Activated naive CD4-positive, alpha-beta T cell treated with anti-CD3 and anti-CD28 coated beads for 36 hours (primary cell): ENCODE measurements around the gene CMIP. TPM values are rescaled to one million over a fixed set of nuclear protein-coding genes. Genes with fewer than 3 reads are reported as not detected.
A peak's percentile ranks its signal among the peaks of the same experiment; 100 is the strongest.
"Not testable (repeated sequence)": the region's sequence is repeated elsewhere in the genome, so short reads cannot be mapped to it uniquely, and the experiment has no call there.

Experiments
- CTCF ChIA-PET: fragments of 350-600 bp; sonication (Branson Sonifier 250); formaldehyde crosslinking; loops from one replicate; lab custom pipeline; 2021; ENCODE audit warnings: antibody characterized with exemption; lab: Charles Lee
- DNase-seq: peaks from one replicate; pipeline ENCODE4 v3.0.0-alpha.2; 2020
- H3K27ac Mint-ChIP-seq: one replicate; pipeline ENCODE4 v1.8.0; 2021; ENCODE audit warnings: mild to moderate bottlenecking, mixed read lengths
- H3K27me3 Mint-ChIP-seq: one replicate; pipeline ENCODE4 v1.8.0; 2021; ENCODE audit warnings: low read depth, mixed read lengths
- H3K36me3 Mint-ChIP-seq: one replicate; pipeline ENCODE4 v1.8.0; 2021; ENCODE audit warnings: low read depth, mixed read lengths
- H3K4me1 Mint-ChIP-seq: one replicate; pipeline ENCODE4 v1.8.0; 2021; ENCODE audit warnings: low read depth, mixed read lengths
- H3K4me3 Mint-ChIP-seq: one replicate; pipeline ENCODE4 v1.8.0; 2021; ENCODE audit warnings: mild to moderate bottlenecking, moderate library complexity, mixed read lengths
- H3K9me3 Mint-ChIP-seq: one replicate; pipeline ENCODE4 v1.8.0; 2021; ENCODE audit warnings: mixed read lengths
- intact Hi-C: fragments of 100-400 bp; cut with micrococcal nuclease; formaldehyde crosslinking; loops from one replicate; pipeline ENCODE4 v1.15.1; 2023
- total RNA-seq, 2 experiments: library from RNA; stranded (reverse); gene quantifications; one replicate each; pipeline ENCODE4 v1.2.3, GENCODE V29; 2021

Gene CMIP
- total RNA-seq, 2 experiments from 2014 or later: 28.6 to 28.8 TPM

DNA sequence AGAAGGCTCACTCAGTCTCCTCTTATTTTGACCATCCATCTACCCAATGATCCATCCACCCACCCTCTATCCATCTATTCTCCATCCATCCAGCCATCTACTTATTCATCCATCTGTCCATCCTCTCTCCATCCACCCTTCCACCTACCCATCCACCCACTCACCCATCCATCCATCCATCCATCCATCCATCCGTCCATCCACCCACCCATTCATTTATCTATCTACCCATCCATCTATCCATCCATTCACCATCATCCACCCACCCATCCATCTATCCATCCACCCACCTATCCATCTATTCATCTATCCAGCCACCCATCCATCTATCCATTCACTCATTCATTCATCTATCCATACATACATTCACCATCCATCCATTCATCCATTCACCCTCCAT is 288.7 kb downstream of the CMIP start:
- H3K27me3 Mint-ChIP-seq: no peaks in the 10 kb centered on the region
- intact Hi-C loops: loop anchor here (10.0 kb wide), 2 partner anchors 928 to 1208 kb away; partner anchors contain the start of gene CDYL2
- CTCF ChIA-PET: interaction anchor here (0.9 to 1.8 kb wide), 4 partner anchors 110 to 368 kb away, joined by 3 to 4 read pairs (median 4); no protein-coding TSS in a partner anchor
- H3K4me3 Mint-ChIP-seq: no peak overlapping the region
- no peaks in the 10 kb centered on the region for H3K36me3 Mint-ChIP-seq
- H3K4me1 Mint-ChIP-seq: peaks cover 23% of the 10 kb centered on the region
- H3K27ac Mint-ChIP-seq: no peak overlapping the region
- DNase-seq: no peak
- H3K9me3 Mint-ChIP-seq: no peaks in the 10 kb centered on the region

DNA sequence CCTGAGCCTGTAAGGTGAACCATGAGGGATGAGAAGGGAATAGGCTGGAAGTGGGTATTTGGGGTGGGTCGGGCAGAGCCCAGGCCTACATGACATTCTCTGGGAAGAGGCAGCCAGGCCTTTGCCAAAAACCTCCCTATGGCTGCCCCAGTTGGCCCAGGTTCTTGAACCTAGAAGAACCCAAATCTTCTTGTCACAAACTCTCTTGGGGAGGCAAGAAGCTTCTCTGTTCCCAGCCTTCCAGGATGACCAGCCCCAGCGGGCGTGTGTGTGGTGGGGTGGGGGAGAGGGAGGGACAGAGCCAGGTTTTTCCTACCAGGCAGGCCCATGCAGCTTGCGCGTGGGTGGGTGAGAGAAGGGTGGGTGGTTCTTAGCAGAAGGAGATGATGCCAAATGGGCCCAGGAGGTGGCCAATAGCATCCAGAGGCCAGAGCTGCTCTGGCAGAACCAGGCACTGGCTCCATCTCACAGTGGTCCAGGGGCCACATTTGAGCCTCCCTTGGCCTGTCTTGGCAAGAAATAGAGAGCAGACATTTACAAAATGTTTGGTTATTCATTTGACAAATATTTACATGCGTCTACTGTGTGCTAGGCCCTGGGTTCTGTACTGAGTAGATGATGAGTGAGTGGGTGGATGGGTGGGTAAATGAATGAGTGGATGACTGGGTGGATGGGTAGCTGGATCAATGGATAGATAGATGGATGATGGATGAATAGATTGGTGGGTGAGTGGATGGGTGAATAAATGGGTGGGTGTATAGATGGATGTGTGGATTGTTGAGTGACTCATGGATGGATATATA is 290.2 kb downstream of the CMIP start:
- intact Hi-C loops: loop anchor here (5.0 to 10.0 kb wide), 3 partner anchors 658 to 1210 kb away; partner anchors contain the start of genes C16orf46 and CDYL2
- Mint-ChIP-seq H3K36me3 (no peaks in the 10 kb centered on the region), H3K27me3 (no peaks in the 10 kb centered on the region), H3K4me1 (peaks cover 19% of the 10 kb centered on the region), H3K27ac (no peak overlapping the region), H3K9me3 (no peaks in the 10 kb centered on the region), H3K4me3 (no peak overlapping the region)
- CTCF ChIA-PET: interaction anchor here (1.1 to 2.9 kb wide), 3 partner anchors 10 to 75 kb away, joined by 4 to 8 read pairs (median 5); no protein-coding TSS in a partner anchor
- DNase-seq: no peak

DNA sequence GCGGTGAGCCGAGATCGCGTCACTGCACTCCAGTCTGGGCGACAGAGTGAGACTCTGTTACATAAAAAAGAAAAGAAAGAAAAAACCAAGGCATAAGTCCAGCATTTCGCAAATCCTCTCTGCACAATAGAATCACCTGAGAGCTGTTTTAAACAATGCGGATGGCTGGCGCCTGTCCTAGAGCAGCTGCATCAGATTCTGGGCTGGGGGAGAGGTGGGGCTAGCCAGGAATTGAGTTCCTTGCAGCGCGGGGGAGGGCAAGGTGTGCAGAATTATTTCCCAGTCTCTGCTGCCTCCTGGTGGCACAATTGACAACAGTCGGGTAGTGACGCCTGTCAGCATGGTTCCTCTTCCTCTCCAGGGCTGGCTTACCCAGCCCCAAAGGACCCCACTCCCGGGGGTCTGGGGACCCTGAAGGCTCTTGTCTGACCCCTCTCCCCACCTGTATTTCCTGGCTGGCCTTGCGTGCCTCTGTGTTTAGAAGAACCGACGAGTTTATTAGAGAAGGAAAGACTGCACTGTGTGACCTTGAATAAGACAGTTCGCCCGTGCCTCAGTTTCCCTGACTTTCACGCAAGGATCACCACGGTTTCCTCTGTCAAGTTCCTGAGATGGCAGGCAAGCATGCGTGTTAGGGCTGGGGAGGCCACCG is 293.4 kb downstream of the CMIP start:
- no peaks in the 10 kb centered on the region for H3K36me3 Mint-ChIP-seq
- H3K27me3 Mint-ChIP-seq: no peaks in the 10 kb centered on the region
- H3K4me3 Mint-ChIP-seq: peak overlapping the region; percentile 61
- peak overlapping the region; percentile 77 for H3K27ac Mint-ChIP-seq
- H3K9me3 Mint-ChIP-seq: no peaks in the 10 kb centered on the region
- intact Hi-C loops: loop anchor here (1.0 to 10.0 kb wide), 12 partner anchors 15 to 1213 kb away; partner anchors contain the start of genes ATMIN, C16orf46, CDYL2 and CENPN
- CTCF ChIA-PET: interaction anchor here (0.7 to 2.9 kb wide), 20 partner anchors 8 to 701 kb away, joined by 3 to 11 read pairs (median 4); no protein-coding TSS in a partner anchor
- H3K4me1 Mint-ChIP-seq: peaks cover 12% of the 10 kb centered on the region
- DNase-seq: peak; percentile 97

DNA sequence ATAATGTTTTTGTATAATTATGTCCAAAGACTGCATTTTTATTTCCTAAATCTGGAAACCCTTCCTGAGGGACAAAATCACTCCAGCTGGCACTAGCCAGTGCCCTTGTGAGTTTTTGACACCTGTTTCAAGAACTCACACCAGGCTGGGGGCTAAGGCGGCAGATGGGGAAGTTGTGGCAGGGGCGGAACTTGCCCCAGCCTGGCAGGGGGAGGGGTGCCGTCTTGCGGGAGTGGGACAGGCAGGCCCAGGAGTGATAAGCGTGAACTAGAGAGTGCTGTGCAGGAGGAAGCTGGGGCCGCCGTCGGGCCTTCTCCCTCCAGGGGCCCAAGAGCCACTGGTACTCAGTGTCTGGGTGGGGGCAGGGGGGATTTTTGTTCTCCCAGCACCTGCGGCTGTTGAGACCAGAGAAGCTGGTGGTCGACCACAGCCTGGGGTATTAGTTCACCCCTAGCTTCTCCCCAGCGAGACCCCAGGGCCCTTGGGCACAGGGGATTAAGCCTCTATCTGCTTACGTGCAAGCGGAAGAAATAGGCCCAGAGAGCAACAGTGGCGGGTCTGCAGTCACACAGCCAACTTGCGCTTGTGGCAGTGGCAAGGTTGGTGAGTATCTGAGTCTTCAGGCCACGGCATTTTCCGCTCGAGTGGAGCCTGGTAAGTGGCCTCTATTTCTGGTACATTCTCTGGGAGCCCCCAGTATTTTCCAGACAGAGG is 294.3 kb downstream of the CMIP start:
- peaks cover 12% of the 10 kb centered on the region for H3K4me1 Mint-ChIP-seq
- H3K27me3 Mint-ChIP-seq: no peaks in the 10 kb centered on the region
- CTCF ChIA-PET: interaction anchor here (0.7 to 2.2 kb wide), 6 partner anchors 9 to 134 kb away, joined by 3 to 11 read pairs (median 5); no protein-coding TSS in a partner anchor
- no peak for DNase-seq
- intact Hi-C loops: loop anchor here (1.0 to 10.0 kb wide), 12 partner anchors 16 to 1214 kb away; partner anchors contain the start of genes ATMIN, C16orf46, CDYL2 and CENPN
- H3K27ac Mint-ChIP-seq: no peak overlapping the region
- H3K4me3 Mint-ChIP-seq: no peak overlapping the region
- H3K36me3 Mint-ChIP-seq: no peaks in the 10 kb centered on the region
- H3K9me3 Mint-ChIP-seq: no peaks in the 10 kb centered on the region

DNA sequence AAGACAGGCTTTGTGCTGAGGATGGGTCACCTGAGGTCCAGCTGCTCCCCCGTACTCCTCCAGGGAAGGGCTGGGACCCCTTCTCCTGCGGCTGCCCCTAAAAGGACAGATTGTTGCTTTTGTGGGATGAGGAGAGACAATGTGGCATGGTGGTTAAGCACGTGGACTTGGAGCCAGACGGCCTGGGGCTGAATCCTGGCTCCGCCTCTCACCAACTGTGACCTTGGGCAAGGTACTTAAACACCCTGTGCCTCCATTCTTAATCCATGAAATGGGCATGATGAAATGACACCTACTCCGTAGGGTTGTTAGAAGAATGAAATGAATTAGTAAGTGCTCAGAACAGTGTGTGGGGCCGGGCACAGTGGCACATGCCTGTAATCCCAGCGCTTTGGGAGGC is 294.9 kb downstream of the CMIP start:
- intact Hi-C loops: loop anchor here (5.0 to 10.0 kb wide), 3 partner anchors 662 to 1215 kb away; partner anchors contain the start of genes C16orf46 and CDYL2
- Mint-ChIP-seq H3K4me3 (no peak overlapping the region), H3K27me3 (no peaks in the 10 kb centered on the region), H3K4me1 (peaks cover 12% of the 10 kb centered on the region), H3K36me3 (no peaks in the 10 kb centered on the region), H3K9me3 (no peaks in the 10 kb centered on the region), H3K27ac (no peak overlapping the region)
- DNase-seq: no peak
- CTCF ChIA-PET: interaction anchor here (1.2 to 2.2 kb wide), 4 partner anchors 10 to 134 kb away, joined by 4 to 11 read pairs (median 7); no protein-coding TSS in a partner anchor

DNA sequence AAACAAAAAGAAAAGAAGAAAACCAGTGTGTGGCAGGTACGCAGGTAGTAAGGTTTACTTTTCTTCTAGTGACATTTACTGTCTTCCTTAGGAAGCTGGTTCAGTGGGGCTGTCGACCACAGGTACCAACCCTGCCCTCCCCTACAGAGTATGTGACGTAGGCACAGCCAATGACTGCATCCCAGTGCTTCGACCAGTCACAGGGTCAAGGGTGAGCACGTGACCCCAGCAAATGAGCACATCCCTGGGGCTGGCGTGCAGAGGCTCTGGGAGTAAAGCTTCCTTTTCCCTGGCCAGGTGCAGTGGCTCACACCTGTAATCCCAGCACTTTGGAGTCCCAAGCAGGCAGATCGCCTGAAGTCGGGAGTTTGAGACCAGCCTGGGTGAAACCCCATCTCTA is 295.6 kb downstream of the CMIP start:
- Mint-ChIP-seq H3K27ac (no peak overlapping the region), H3K4me1 (peaks cover 12% of the 10 kb centered on the region), H3K9me3 (no peaks in the 10 kb centered on the region), H3K4me3 (no peak overlapping the region), H3K27me3 (no peaks in the 10 kb centered on the region), H3K36me3 (no peaks in the 10 kb centered on the region)
- intact Hi-C loops: no loop called here
- CTCF ChIA-PET: interaction anchor here (0.6 to 1.2 kb wide), 4 partner anchors 12 to 547 kb away, joined by 3 to 4 read pairs (median 3); no protein-coding TSS in a partner anchor
- DNase-seq: no peak

DNA sequence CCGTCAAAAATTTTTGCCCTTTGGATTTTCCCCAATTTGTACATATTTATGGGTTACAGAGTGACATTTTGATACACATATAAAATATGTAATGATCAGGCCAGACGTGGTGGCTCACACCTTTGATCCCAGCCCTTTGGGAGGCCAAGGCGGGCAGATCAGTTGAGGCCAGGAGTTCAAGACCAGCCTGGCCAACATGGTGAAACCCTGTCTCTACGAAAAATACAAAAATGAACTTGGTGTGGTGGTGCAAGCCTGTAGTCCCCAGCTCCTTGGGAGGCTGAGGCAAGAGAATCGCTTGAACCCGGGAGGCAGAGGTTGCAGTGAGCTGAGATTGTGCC is 296.8 kb downstream of the CMIP start:
- H3K27ac Mint-ChIP-seq, intact Hi-C loops, H3K27me3 Mint-ChIP-seq, DNase-seq, H3K9me3 Mint-ChIP-seq, H3K4me3 Mint-ChIP-seq, H3K36me3 Mint-ChIP-seq: not testable (repeated sequence)
- peaks cover 18% of the 10 kb centered on the region for H3K4me1 Mint-ChIP-seq
- CTCF ChIA-PET: interaction anchor here (1.4 kb wide), 1 partner anchor 12 kb away, joined by 3 read pairs; no protein-coding TSS in a partner anchor

DNA sequence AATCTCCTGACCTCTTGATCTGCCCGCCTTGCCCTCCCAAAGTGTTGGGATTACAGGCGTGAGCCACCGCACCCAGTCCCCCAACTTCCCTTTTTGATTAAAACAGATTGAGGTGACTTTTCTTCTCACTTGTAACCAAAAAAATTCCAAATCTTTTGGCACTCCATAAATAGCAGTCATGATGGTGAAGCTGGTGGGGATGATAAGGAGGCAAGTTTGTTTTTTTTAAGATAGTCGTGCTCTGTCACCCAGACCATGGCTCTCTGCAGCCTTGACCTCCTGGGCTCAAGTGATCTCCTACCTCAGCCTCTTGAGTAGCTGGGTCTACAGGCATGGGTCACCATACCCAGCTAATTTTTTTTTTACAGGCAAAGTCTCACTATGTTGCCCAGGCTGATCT is 299.8 kb downstream of the CMIP start:
- no peaks in the 10 kb centered on the region for H3K36me3 Mint-ChIP-seq
- peaks cover 17% of the 10 kb centered on the region for H3K4me1 Mint-ChIP-seq
- CTCF ChIA-PET: interaction anchor here (0.9 to 1.3 kb wide), 2 partner anchors 24 to 142 kb away, joined by 3 to 6 read pairs; no protein-coding TSS in a partner anchor
- no peak for DNase-seq
- H3K4me3 Mint-ChIP-seq: no peak overlapping the region
- intact Hi-C loops: no loop called here
- H3K9me3 Mint-ChIP-seq: no peaks in the 10 kb centered on the region
- no peak overlapping the region for H3K27ac Mint-ChIP-seq
- no peaks in the 10 kb centered on the region for H3K27me3 Mint-ChIP-seq

DNA sequence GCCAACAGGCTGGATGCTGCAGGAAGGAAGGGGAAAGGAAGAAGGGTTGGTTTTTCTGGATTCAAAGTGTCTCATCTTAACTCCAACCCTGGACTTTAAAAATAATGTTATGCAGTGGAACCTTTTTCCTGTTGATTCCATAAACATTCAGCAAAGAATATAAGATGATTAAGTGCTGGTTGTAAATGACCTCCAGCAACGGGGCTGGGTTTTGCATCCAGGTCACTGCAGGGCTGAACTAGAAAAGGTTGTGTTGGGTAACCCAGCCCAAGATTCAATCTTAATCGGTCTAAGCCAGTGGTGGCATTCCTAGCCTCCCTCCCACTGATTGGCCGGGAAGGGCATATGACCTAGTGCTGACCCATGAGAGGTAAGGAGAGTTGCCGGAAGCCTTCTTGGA is 300.3 kb downstream of the CMIP start:
- H3K9me3 Mint-ChIP-seq: no peaks in the 10 kb centered on the region
- CTCF ChIA-PET: interaction anchor here (0.9 to 1.3 kb wide), 2 partner anchors 15 to 24 kb away, joined by 3 to 6 read pairs; no protein-coding TSS in a partner anchor
- no peak for DNase-seq
- no peak overlapping the region for H3K27ac Mint-ChIP-seq
- H3K4me1 Mint-ChIP-seq: peaks cover 17% of the 10 kb centered on the region
- intact Hi-C loops: no loop called here
- H3K36me3 Mint-ChIP-seq: no peaks in the 10 kb centered on the region
- H3K4me3 Mint-ChIP-seq: no peak overlapping the region
- no peaks in the 10 kb centered on the region for H3K27me3 Mint-ChIP-seq

DNA sequence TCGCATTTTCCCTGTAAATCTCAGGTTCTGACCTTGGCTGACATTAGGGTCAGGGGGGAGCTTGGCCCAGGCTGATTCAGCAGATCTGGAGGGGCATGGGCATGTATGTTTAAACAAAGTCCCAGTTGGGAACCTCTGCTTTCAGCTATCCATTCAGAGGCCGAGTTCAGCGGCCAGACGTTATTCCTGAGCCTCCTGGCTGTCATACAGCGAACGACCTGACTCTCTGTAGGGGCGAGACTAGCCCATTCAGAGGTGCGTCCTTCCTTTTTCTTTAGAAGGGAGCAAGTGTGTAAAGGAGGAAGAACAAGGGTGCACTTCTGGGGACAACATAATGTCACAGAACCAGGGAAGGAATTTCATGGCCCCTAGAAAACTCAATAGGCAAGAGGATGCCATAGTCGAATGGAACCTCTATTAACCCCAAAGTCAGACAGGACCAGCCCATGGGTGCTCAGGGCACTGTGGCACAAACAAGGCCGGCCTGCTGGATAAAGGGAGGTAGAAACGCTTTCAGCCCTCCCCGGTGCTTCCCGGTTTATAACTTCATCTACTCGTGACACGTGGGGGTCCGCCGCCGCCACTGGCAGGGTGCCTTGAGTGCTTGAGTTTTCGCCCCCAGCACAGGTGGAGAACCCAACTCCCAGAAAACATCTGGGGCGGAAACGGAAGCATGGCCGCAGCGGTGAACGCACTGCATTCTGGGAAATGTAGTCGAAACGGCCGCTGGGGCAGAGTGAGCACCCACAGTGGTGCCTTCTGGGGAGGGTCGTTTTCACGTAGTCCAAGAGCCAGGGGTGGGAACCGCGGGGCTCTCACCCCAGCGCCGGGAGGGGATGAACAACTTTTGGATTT is 301.3 kb downstream of the CMIP start:
- intact Hi-C loops: loop anchor here (2.0 kb wide), 2 partner anchors 53 to 129 kb away; no protein-coding TSS in a partner anchor
- Mint-ChIP-seq H3K27me3 (no peaks in the 10 kb centered on the region), H3K36me3 (no peaks in the 10 kb centered on the region), H3K4me1 (peaks cover 14% of the 10 kb centered on the region), H3K9me3 (no peaks in the 10 kb centered on the region), H3K4me3 (peak overlapping the region; percentile 78), H3K27ac (peak overlapping the region; percentile 82)
- CTCF ChIA-PET: interaction anchor here (0.7 to 0.9 kb wide), 2 partner anchors 16 to 122 kb away, joined by 3 to 7 read pairs; no protein-coding TSS in a partner anchor
- peak; percentile 85 for DNase-seq

DNA sequence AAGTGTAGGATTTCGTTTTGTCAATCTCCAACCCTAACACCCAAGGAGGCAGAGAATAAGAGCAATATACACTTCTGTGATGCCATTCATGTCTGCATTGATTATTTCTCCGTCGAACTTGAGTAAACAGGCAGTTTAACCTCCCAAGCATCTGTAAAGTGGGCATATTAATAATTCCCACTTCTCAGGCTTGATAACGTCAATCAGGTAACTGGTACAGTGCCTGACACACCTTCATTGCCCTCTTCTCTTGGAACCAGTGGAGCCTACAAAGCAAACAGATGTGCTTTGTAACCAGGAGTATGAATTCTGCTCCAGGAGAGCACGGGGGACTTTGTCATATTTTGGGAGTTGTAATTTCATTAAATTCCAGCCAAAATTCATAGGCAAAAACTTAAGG is 302.0 kb downstream of the CMIP start:
- CTCF ChIA-PET: no interaction called here
- intact Hi-C loops: loop anchor here (2.0 kb wide), 2 partner anchors 52 to 128 kb away; no protein-coding TSS in a partner anchor
- H3K27ac Mint-ChIP-seq: peak overlapping the region; percentile 82
- no peak for DNase-seq
- peak overlapping the region; percentile 78 for H3K4me3 Mint-ChIP-seq
- H3K36me3 Mint-ChIP-seq: no peaks in the 10 kb centered on the region
- H3K4me1 Mint-ChIP-seq: peaks cover 13% of the 10 kb centered on the region
- H3K9me3 Mint-ChIP-seq: no peaks in the 10 kb centered on the region
- H3K27me3 Mint-ChIP-seq: no peaks in the 10 kb centered on the region
